ENCODE results near the gene KDM4B. TPM values are rescaled to one million over a fixed set of nuclear protein-coding genes. Genes with fewer than 3 reads are reported as not detected.

Gene KDM4B
- total and polyA plus RNA-seq, 2 donors (not counting 1 experiment from before 2014, with no cell fraction given) = 75.5 to 205 TPM

DNA sequence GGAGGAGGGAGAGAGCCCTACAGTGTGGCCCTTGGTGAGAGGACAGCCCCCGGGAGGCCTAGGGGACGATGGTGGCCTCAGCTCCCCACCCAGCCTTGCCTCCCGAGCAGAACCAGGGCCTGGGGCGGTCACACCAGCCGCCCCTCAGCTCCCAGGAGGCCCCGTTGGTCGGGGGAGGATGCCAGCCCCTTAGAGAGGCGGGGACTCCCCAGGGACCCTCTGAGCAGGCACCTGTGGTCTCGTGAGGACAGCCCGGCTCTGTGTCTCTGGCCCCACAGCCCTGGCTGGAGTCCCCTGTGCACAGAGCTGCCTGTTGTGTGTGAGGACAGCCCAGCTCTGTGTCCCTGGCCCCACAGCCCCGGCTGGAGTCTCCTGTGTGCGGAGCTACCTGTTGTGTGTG lies 158.8 kb downstream of the KDM4B start:
- POLR2A ChIA-PET = interaction anchor here (0.7 to 1.6 kb wide), 7 partner anchors 11 to 54 kb away, joined by 3 to 10 read pairs (median 6); no protein-coding TSS in a partner anchor
- TF ChIP-seq EZH2 (IDR thresholded peaks at IDR 0.05; ENCODE audit: borderline replicate concordance, insufficient read depth, low read depth, low read length, poor library complexity, severe bottlenecking) = no peak
- TF ChIP-seq, protein P1, sequence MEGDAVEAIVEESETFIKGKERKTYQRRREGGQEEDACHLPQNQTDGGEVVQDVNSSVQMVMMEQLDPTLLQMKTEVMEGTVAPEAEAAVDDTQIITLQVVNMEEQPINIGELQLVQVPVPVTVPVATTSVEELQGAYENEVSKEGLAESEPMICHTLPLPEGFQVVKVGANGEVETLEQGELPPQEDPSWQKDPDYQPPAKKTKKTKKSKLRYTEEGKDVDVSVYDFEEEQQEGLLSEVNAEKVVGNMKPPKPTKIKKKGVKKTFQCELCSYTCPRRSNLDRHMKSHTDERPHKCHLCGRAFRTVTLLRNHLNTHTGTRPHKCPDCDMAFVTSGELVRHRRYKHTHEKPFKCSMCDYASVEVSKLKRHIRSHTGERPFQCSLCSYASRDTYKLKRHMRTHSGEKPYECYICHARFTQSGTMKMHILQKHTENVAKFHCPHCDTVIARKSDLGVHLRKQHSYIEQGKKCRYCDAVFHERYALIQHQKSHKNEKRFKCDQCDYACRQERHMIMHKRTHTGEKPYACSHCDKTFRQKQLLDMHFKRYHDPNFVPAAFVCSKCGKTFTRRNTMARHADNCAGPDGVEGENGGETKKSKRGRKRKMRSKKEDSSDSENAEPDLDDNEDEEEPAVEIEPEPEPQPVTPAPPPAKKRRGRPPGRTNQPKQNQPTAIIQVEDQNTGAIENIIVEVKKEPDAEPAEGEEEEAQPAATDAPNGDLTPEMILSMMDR (IDR thresholded peaks at IDR 0.05) = no peak
- H3K27ac ChIP-seq (ENCODE audit: low read length in 2 of 2) = peak overlapping the region; percentile 100
- H2AFZ ChIP-seq (ENCODE audit: insufficient read depth, low read depth, low read length, poor library complexity, severe bottlenecking) = peak overlapping the region; percentile 26
- H3K4me1 ChIP-seq (ENCODE audit: control insufficient read depth in 2 of 2, insufficient read depth in 2 of 2, low read length in 2 of 2) = peaks cover 65 to 78% of the 10 kb centered on the region in 2 donors
- Mint-ChIP-seq H3K27ac (peak overlapping the region; percentile 97), H3K9me3 (ENCODE audit: insufficient read depth) (no peaks in the 10 kb centered on the region), H3K4me1 (peaks cover 76% of the 10 kb centered on the region), H3K4me3 (peak overlapping the region; percentile 84), H3K27me3 (no peaks in the 10 kb centered on the region)
- H3K79me2 ChIP-seq (ENCODE audit: control insufficient read depth, insufficient read depth, low read length) = peaks cover 25% of the 10 kb centered on the region
- H4K20me1 ChIP-seq (ENCODE audit: control insufficient read depth, insufficient read depth, low read length, poor library complexity, severe bottlenecking) = peaks cover 11% of the 10 kb centered on the region
- intact Hi-C loops (cut with micrococcal nuclease) = loop anchor here (1.0 kb wide), 1 partner anchor 53 kb away; no protein-coding TSS in a partner anchor
- CTCF ChIA-PET = interaction anchor here (1.0 to 2.4 kb wide), 6 partner anchors 11 to 79 kb away, joined by 3 to 14 read pairs (median 7); no protein-coding TSS in a partner anchor
- H3K36me3 ChIP-seq (replicated peaks in 1 of 2; ENCODE audit: control extremely low read depth in 1 of 2, control insufficient read depth in 1 of 2, extremely low read depth in 1 of 2, insufficient read depth in 2 of 2, low read length in 1 of 2) = peaks cover 0 to 6% of the 10 kb centered on the region in 2 experiments
- H3K9me3 ChIP-seq (ENCODE audit: control extremely low read depth in 1 of 3, control insufficient read depth in 2 of 3, insufficient read depth in 1 of 3, low read length in 2 of 3) = no peaks in the 10 kb centered on the region
- H3K27me3 ChIP-seq (replicated peaks in 1 of 4; ENCODE audit: control extremely low read depth in 1 of 4, control insufficient read depth in 3 of 4, insufficient read depth in 4 of 4, low read length in 3 of 4) = no peaks in the 10 kb centered on the region
- peak overlapping the region; percentile 99 for H3K4me2 ChIP-seq (replicated peaks; ENCODE audit: low read depth, low read length, poor library complexity, severe bottlenecking)
- ATAC-seq (ENCODE audit: low read depth) (peak; percentile 44), DNase-seq (peak; percentile 85)
- WGBS (ENCODE audit: insufficient coverage) = 4% methylated on average over 10 of the region's 12 CpGs
- peak overlapping the region; percentile 61 for H3K9ac ChIP-seq (ENCODE audit: low read length)
- H3K4me3 ChIP-seq (ENCODE audit: control extremely low read depth in 1 of 5, extremely low read depth in 1 of 5, insufficient read depth in 1 of 5, low read depth in 2 of 5, low read length in 4 of 5) = peak overlapping the region in 4 of 5 experiments; percentile 31 to 53 (median 34)

DNA sequence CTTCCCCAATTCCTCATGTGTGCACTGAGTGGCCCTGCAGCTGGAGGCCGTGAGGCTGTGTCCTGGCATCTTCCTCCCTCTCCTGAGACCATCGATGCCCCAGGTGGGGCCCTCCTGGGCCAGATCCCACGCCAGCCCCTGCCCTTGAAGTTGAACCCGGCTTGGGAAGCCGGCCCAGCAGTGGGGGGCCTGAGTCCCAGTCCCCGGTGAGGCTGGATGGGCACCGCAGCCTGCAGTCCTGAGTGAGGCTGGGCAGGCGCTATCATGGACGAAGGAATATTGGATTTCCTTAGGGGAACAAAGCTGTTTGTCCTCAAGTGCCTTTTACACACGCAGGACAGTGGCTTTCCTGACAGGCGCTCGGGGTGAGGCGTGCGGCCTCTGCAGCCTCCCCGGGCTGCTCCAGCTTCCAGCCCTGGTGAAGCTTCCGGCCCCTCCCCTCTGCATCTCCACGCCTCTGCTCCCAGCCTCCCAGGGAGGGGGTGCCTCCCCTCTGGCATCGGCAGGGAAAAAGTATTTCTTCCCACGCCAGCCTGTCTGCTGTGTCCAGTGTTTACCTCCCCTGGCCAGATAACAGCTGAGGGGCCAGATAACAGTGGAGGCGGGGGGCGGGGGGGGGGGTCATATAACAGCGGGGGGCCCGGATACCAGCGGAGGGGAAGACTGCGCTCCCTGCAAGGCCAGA lies 159.5 kb downstream of the KDM4B start:
- peak overlapping the region; percentile 84 for H3K4me3 Mint-ChIP-seq

More for the DNA sequence above, 159.5 kb downstream of the KDM4B start:
- WGBS (ENCODE audit: insufficient coverage) = 43% methylated on average over 16 of the region's 25 CpGs
- Histone ChIP-seq H3K9ac (ENCODE audit: low read length) (peak overlapping the region; percentile 61), H3K4me2 (replicated peaks; ENCODE audit: low read depth, low read length, poor library complexity, severe bottlenecking) (peak overlapping the region; percentile 99), H3K4me1 (ENCODE audit: control insufficient read depth in 2 of 2, insufficient read depth in 2 of 2, low read length in 2 of 2) (peaks cover 72 to 85% of the 10 kb centered on the region in 2 donors), H3K79me2 (ENCODE audit: control insufficient read depth, insufficient read depth, low read length) (peaks cover 32% of the 10 kb centered on the region), H4K20me1 (ENCODE audit: control insufficient read depth, insufficient read depth, low read length, poor library complexity, severe bottlenecking) (peaks cover 18% of the 10 kb centered on the region), H3K27ac (ENCODE audit: low read length in 2 of 2) (peak overlapping the region; percentile 100), H3K36me3 (replicated peaks in 1 of 2; ENCODE audit: control extremely low read depth in 1 of 2, control insufficient read depth in 1 of 2, extremely low read depth in 1 of 2, insufficient read depth in 2 of 2, low read length in 1 of 2) (peaks cover 0 to 13% of the 10 kb centered on the region in 2 experiments), H3K9me3 (ENCODE audit: control extremely low read depth in 1 of 3, control insufficient read depth in 2 of 3, insufficient read depth in 1 of 3, low read length in 2 of 3) (no peaks in the 10 kb centered on the region), H3K4me3 (ENCODE audit: control extremely low read depth in 1 of 5, extremely low read depth in 1 of 5, insufficient read depth in 1 of 5, low read depth in 2 of 5, low read length in 4 of 5) (peak overlapping the region in 4 of 5 experiments; percentile 31 to 53 (median 34)), H3K27me3 (replicated peaks in 1 of 4; ENCODE audit: control extremely low read depth in 1 of 4, control insufficient read depth in 3 of 4, insufficient read depth in 4 of 4, low read length in 3 of 4) (no peaks in the 10 kb centered on the region), H2AFZ (ENCODE audit: insufficient read depth, low read depth, low read length, poor library complexity, severe bottlenecking) (no peak overlapping the region)
- DNase-seq (no peak), ATAC-seq (ENCODE audit: low read depth) (no peak)
- Mint-ChIP-seq H3K4me1 (peaks cover 80% of the 10 kb centered on the region), H3K27me3 (no peaks in the 10 kb centered on the region), H3K9me3 (ENCODE audit: insufficient read depth) (no peaks in the 10 kb centered on the region), H3K27ac (peak overlapping the region; percentile 97)
- TF ChIP-seq EZH2 (IDR thresholded peaks at IDR 0.05; ENCODE audit: borderline replicate concordance, insufficient read depth, low read depth, low read length, poor library complexity, severe bottlenecking) = no peak
- TF ChIP-seq, protein P1 (IDR thresholded peaks at IDR 0.05) = no peak
- POLR2A ChIA-PET = interaction anchor here (0.5 to 1.6 kb wide), 11 partner anchors 10 to 159 kb away, joined by 3 to 10 read pairs (median 5); no protein-coding TSS in a partner anchor
- intact Hi-C loops (cut with micrococcal nuclease) = no loop called here
- CTCF ChIA-PET = interaction anchor here (1.2 to 2.4 kb wide), 6 partner anchors 10 to 319 kb away, joined by 3 to 14 read pairs (median 6); no protein-coding TSS in a partner anchor

Data from B cell (primary cell).